BJ (cell line): ENCODE results near the gene AGAP1. TPM values are rescaled to one million over a fixed set of nuclear protein-coding genes. Genes with fewer than 3 reads are reported as not detected.
"Not testable (repeated sequence)": the region's sequence is repeated elsewhere in the genome, so short reads cannot be mapped to it uniquely, and the experiment has no call there.

ENCODE experiments used
- CTCF ChIA-PET: fragments of 350-600 bp; formaldehyde crosslinking; extraction: SDS; loops from one replicate; lab custom pipeline; 2021; ENCODE audit warnings: antibody characterized with exemption, inconsistent platforms; lab: Yijun Ruan, JAX
- POLR2A ChIA-PET: fragments of 300-600 bp; sonication (Branson Sonifier 250); formaldehyde crosslinking; extraction: SDS; loops from one replicate; lab custom pipeline; 2021; ENCODE audit warnings: antibody characterized with exemption; lab: Charles Lee
- DNase-seq: peaks from one replicate; pipeline ENCODE4 v3.0.0-alpha.2; 2011; ENCODE audit warnings: low read depth
- H3K27me3 ChIP-seq: 2 replicates; pipeline ENCODE4 v1.6.0; 2011; ENCODE audit warnings: low read length; ENCODE audit not compliant: control insufficient read depth, insufficient read depth
- H3K36me3 ChIP-seq: 2 replicates; pipeline ENCODE4 v1.5.1; 2011; ENCODE audit warnings: low read length; ENCODE audit not compliant: control insufficient read depth, insufficient read depth
- H3K4me3 ChIP-seq: 2 replicates; pipeline ENCODE4 v1.5.1; 2011; ENCODE audit warnings: low read depth, mild to moderate bottlenecking, control low read depth, low read length
- CTCF ChIP-seq: IDR thresholded peaks from 2 replicates; pipeline ENCODE4 v1.5.1; 2011; ENCODE audit warnings: low read depth, mild to moderate bottlenecking, control low read depth, inconsistent platforms, low read length, moderate library complexity; ENCODE audit not compliant: insufficient read depth
- polyA plus RNA-seq: library from polyadenylated mRNA; depleted of rRNA; stranded (reverse); fragments of >200 nt; gene quantifications from 2 replicates; pipeline ENCODE4 v1.2.3, GENCODE V29; 2011

Gene AGAP1
- polyA plus RNA-seq, 1 experiment = 14.9 TPM

GRCh38 chr2:235757640-235758039 is 263.8 kb downstream of the AGAP1 start:
- POLR2A ChIA-PET = no interaction called here
- H3K4me3 ChIP-seq = no peak overlapping the region
- no peaks in the 10 kb centered on the region for H3K27me3 ChIP-seq
- no peak for TF ChIP-seq CTCF
- DNase-seq = no peak
- CTCF ChIA-PET = interaction anchor here (1.4 to 6.9 kb wide), 3 partner anchors 9 to 424 kb away, joined by 4 to 37 read pairs (median 16); no protein-coding TSS in a partner anchor
- H3K36me3 ChIP-seq = no peaks in the 10 kb centered on the region; the same call in 1 of the 2 replicates

GRCh38 chr2:235762832-235763598 is 269.2 kb downstream of the AGAP1 start:
- no peak overlapping the region for H3K4me3 ChIP-seq
- H3K36me3 ChIP-seq = no peaks in the 10 kb centered on the region
- TF ChIP-seq CTCF = no peak
- H3K27me3 ChIP-seq = no peaks in the 10 kb centered on the region
- POLR2A ChIA-PET = no interaction called here
- CTCF ChIA-PET = interaction anchor here (0.9 kb wide), 1 partner anchor 413 kb away, joined by 3 read pairs; no protein-coding TSS in a partner anchor
- DNase-seq = no peak

GRCh38 chr2:235763816-235764215 is 270.0 kb downstream of the AGAP1 start:
- Histone ChIP-seq H3K4me3 (no peak overlapping the region), H3K27me3 (no peaks in the 10 kb centered on the region), H3K36me3 (no peaks in the 10 kb centered on the region)
- TF ChIP-seq CTCF = no peak
- ChIA-PET CTCF (interaction anchor here (0.9 kb wide), 1 partner anchor 14 kb away, joined by 3 read pairs; no protein-coding TSS in a partner anchor), POLR2A (no interaction called here)
- no peak for DNase-seq

- CTCF ChIA-PET = interaction anchor here (0.9 to 2.5 kb wide), 2 partner anchors 14 to 16 kb away, joined by 3 to 28 read pairs; no protein-coding TSS in a partner anchor
- DNase-seq, H3K27me3 ChIP-seq, POLR2A ChIA-PET, H3K4me3 ChIP-seq, H3K36me3 ChIP-seq: not testable (repeated sequence)
Measured at GRCh38 chr2:235764478-235764877, 270.6 kb downstream of the AGAP1 start.

GRCh38 chr2:235765181-235765820 is 271.5 kb downstream of the AGAP1 start:
- POLR2A ChIA-PET = no interaction called here

More at GRCh38 chr2:235765181-235765820, 271.5 kb downstream of the AGAP1 start:
- H3K36me3 ChIP-seq = no peaks in the 10 kb centered on the region
- TF ChIP-seq CTCF = no peak
- CTCF ChIA-PET = interaction anchor here (0.9 to 3.0 kb wide), 14 partner anchors 9 to 587 kb away, joined by 3 to 36 read pairs (median 6); no protein-coding TSS in a partner anchor
- H3K27me3 ChIP-seq = no peaks in the 10 kb centered on the region
- H3K4me3 ChIP-seq = no peak overlapping the region
- peak; percentile 42 for DNase-seq
